Astrocyte of the spinal cord (primary cell): ENCODE data around the gene SETD2.

Source experiments
- DNase-seq: peaks from one replicate; pipeline ENCODE4 v3.0.0; 2011; ENCODE audit warnings: low read depth, low spot score
- H3K4me3 ChIP-seq: 2 replicates; pipeline ENCODE4 v1.5.1; 2011; ENCODE audit warnings: low read depth, mild to moderate bottlenecking, low read length, moderate library complexity
- in situ Hi-C: cut with HindIII; loops from 2 replicates; pipeline ENCODE4 v1.10.0; 2017; ENCODE audit warnings: low sequenced_read_pairs
- TF ChIP-seq, protein P1 (sequence below): IDR thresholded peaks from 2 replicates; pipeline ENCODE4 v1.5.1; 2012; ENCODE audit warnings: low read depth, mild to moderate bottlenecking, low read length, inconsistent platforms

The SETD2 gene

DNA sequence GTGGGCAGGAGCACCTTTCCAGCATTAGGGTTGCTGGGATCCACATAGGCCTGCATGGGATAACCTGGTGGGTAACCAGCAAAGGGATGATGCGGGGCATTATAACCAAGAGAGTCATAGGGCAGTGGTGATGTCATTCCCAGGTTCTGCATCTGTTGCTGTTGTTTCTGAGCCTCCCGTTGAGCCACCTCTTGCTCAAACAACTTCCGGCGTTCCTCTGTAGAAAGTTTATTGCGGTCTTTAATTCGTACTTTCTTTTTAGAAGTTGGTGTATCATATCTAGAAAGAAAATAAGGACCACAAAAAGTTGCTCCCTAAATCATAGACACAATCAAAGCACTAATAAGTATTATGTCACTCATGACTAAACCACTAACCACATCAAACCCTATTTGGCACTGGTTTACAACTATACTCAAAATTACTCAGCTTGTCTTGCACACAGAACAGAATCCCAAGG lies 106.7 kb downstream of the SETD2 start:
- H3K4me3 ChIP-seq: no peak overlapping the region
- TF ChIP-seq, protein P1, sequence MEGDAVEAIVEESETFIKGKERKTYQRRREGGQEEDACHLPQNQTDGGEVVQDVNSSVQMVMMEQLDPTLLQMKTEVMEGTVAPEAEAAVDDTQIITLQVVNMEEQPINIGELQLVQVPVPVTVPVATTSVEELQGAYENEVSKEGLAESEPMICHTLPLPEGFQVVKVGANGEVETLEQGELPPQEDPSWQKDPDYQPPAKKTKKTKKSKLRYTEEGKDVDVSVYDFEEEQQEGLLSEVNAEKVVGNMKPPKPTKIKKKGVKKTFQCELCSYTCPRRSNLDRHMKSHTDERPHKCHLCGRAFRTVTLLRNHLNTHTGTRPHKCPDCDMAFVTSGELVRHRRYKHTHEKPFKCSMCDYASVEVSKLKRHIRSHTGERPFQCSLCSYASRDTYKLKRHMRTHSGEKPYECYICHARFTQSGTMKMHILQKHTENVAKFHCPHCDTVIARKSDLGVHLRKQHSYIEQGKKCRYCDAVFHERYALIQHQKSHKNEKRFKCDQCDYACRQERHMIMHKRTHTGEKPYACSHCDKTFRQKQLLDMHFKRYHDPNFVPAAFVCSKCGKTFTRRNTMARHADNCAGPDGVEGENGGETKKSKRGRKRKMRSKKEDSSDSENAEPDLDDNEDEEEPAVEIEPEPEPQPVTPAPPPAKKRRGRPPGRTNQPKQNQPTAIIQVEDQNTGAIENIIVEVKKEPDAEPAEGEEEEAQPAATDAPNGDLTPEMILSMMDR: no peak
- in situ Hi-C loops: no loop called here
- peak; percentile 32 for DNase-seq

DNA sequence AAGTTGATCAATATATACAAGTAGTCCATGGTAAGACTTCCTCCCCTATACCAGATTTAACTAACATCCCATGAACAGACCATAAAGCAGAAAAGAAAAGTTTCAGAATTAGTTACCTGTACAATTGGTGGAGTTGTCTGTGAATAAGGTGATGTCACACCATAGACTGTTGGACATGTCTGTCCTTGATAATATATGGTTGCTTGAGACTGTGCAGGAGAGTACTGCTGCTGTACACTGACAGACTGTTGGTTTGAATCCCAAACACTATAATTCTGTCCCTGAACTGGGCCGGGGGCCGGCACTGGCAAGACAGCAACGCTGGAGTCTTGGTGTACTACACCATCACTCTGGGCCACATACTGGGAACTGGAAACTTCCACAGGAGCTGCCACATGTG lies 107.2 kb downstream of the SETD2 start:
- DNase-seq: no peak
- TF ChIP-seq, protein P1: no peak
- in situ Hi-C loops: no loop called here
- H3K4me3 ChIP-seq: no peak overlapping the region

DNA sequence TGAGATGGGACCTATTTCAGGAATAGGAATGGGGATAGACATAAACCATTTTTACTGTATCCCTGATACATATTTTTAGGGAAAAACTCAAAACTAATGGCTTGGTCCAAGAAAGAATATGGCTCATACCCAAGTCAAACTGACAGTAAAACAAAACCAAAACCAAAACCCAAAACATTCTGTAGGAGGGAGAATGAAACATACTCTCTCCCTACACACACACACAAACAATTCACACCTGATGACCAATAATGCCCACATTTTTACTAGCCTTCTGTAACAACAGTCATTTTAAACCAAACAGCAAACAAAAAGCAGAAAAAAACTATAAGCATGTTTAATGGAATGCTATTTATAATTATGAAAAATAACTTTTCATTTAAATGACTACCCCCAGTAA lies 109.5 kb downstream of the SETD2 start:
- no peak overlapping the region for H3K4me3 ChIP-seq
- DNase-seq: no peak
- TF ChIP-seq, protein P1: no peak
- in situ Hi-C loops: no loop called here

DNA sequence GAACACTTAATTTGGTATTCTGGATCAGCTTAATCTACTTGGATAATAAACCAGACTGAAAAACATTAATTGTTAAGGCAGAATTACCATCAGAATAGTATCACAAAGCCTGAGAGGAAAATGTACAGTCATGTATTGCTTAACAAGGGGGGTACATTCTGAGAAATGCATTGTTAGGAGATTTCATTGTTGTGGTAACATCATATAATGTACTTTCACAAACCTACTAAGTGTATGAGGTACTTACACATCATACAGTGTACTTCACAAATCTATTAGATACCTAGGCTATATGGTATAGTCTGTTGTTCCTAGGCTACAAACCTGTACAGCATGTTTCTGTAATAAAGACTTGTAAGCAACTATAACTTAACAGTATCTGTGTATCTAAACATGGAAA lies 116.2 kb downstream of the SETD2 start:
- TF ChIP-seq, protein P1: no peak
- in situ Hi-C loops: no loop called here

DNA sequence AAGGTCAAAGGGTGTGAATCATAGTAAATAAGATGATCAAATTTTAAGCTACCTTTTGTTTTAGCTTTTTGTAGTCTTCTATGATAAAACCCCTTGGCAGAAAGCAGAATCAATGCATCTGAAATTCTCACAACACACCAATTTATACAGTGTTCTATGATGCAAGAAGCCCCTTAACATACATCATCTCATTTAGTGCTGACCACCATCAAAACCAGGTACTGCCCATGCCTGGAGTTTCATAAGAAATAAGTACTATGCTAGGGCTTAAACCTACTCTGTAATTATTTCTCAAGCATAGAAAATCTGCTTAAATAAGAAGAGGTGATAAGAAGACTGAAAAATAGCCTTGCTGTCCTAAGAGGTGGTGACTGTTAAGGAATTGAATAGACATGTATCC lies 116.8 kb downstream of the SETD2 start:
- in situ Hi-C loops: no loop called here
- TF ChIP-seq, protein P1: no peak

More for the DNA sequence above, 116.2 kb downstream of the SETD2 start:
- no peak overlapping the region for H3K4me3 ChIP-seq
- DNase-seq: no peak

DNA sequence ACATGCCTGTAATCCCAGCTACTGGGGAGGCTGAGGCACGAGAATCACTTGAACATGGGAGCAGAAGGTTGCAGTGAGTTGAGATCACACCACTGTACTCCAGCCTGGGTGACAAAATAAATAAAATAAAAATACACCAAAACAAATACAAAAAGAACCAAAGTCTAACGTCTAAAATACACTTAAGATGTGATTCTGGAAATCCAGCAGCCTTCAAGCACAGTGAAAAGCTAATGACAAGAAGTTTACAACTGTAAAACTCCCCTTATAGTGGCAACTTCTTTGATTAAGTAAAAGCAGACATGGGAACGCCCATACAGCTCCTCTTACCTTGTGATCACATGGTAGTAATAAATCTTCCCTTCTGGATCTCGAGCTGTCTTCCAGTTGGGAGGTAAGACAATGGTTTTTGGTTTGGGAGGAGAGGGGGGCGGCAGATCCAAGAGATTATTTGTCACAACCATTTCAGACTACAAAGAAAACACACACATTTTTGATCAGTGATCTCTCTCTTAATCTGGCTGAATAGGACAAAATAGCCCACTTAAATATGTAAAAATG lies 121.6 kb downstream of the SETD2 start:
- in situ Hi-C loops: no loop called here

More for the DNA sequence above, 116.8 kb downstream of the SETD2 start:
- no peak for DNase-seq
- no peak overlapping the region for H3K4me3 ChIP-seq

More for the DNA sequence above, 121.6 kb downstream of the SETD2 start:
- DNase-seq: no peak
- TF ChIP-seq, protein P1: no peak
- H3K4me3 ChIP-seq: no peak overlapping the region
